ENCODE data around the gene KIF1C. TPM values are rescaled to one million over a fixed set of nuclear protein-coding genes. Genes with fewer than 3 reads are reported as not detected.
A peak's percentile ranks its signal among the peaks of the same experiment; 100 is the strongest.

KIF1C gene
- total RNA-seq, 2 donors from 2014 or later, result 195 to 291 TPM

DNA sequence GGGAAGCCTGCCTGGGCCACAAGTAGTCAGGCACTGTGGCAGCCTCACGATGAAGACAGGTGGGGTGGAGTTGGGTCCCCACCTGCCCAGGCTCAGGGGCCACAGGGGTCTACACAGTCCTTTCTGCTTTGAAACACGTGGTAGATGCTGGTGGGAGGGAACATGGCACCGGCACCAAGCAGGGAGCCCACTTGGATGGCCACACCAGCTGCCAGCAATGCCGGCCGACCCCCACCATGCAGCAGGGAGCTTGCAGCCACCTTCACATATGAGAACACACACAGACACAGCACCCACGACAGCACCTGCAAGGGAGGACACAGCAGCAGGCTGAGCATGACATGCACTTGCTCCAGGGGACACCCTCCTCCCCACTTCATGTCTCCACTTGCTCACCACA, 35.1 kb downstream of the KIF1C start:
- TF ChIP-seq, protein P1, sequence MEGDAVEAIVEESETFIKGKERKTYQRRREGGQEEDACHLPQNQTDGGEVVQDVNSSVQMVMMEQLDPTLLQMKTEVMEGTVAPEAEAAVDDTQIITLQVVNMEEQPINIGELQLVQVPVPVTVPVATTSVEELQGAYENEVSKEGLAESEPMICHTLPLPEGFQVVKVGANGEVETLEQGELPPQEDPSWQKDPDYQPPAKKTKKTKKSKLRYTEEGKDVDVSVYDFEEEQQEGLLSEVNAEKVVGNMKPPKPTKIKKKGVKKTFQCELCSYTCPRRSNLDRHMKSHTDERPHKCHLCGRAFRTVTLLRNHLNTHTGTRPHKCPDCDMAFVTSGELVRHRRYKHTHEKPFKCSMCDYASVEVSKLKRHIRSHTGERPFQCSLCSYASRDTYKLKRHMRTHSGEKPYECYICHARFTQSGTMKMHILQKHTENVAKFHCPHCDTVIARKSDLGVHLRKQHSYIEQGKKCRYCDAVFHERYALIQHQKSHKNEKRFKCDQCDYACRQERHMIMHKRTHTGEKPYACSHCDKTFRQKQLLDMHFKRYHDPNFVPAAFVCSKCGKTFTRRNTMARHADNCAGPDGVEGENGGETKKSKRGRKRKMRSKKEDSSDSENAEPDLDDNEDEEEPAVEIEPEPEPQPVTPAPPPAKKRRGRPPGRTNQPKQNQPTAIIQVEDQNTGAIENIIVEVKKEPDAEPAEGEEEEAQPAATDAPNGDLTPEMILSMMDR (IDR thresholded peaks at IDR 0.05), result no peak
- H3K4me3 ChIP-seq, result no peak overlapping the region

DNA sequence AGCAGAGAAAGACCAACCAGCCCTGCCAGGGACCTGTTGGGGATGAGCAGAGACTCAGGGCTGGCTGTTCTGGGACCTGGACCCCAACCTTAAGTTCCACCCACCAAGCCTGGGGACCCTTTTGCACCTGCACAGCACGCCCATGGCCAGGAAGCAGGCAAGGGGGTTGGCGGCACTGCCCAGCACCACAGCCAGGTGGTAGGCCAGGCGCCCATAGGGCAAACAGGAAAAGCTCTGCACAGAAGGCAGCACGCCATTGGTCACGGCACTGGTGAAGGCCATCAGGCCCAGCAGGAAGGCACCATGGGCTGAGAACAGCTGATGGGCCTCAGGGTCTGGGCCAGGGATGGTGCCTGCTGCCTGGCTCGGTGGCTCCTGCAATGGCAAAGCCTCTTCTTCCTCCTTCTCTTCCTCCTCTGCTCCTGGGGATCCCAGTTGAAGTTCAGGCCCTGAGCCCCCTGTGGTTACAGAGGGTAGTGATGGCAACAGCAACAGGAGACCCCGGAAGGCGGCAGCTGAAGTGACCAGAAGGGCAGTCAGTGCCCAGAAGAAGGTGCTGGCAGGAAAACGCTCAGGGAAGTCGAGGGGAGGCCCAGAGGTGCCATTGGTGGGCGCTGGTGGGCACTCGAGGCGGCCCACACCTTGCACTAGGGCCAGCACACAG, 35.7 kb downstream of the KIF1C start:
- Histone ChIP-seq H3K4me3 (no peak overlapping the region), H3K4me1 (no peaks in the 10 kb centered on the region), H3K27me3 (no peaks in the 10 kb centered on the region), H3K9me3 (no peaks in the 10 kb centered on the region), H3K36me3 (no peaks in the 10 kb centered on the region), H3K27ac (no peak overlapping the region), H3K9ac (ENCODE audit: low read depth in 2 of 2, low read length in 2 of 2) (no peak overlapping the region)
- no peak for DNase-seq
- TF ChIP-seq, protein P1 (IDR thresholded peaks at IDR 0.05), result no peak
- intact Hi-C loops (cut with DNase I), result no loop called here

More for the DNA sequence above, 35.1 kb downstream of the KIF1C start:
- no peaks in the 10 kb centered on the region for H3K36me3 ChIP-seq
- intact Hi-C loops (cut with DNase I), result no loop called here
- no peaks in the 10 kb centered on the region for H3K9me3 ChIP-seq
- no peaks in the 10 kb centered on the region for H3K4me1 ChIP-seq
- no peak overlapping the region for H3K9ac ChIP-seq (ENCODE audit: low read depth in 2 of 2, low read length in 2 of 2)
- H3K27me3 ChIP-seq, result no peaks in the 10 kb centered on the region
- no peak overlapping the region for H3K27ac ChIP-seq
- DNase-seq, result no peak

DNA sequence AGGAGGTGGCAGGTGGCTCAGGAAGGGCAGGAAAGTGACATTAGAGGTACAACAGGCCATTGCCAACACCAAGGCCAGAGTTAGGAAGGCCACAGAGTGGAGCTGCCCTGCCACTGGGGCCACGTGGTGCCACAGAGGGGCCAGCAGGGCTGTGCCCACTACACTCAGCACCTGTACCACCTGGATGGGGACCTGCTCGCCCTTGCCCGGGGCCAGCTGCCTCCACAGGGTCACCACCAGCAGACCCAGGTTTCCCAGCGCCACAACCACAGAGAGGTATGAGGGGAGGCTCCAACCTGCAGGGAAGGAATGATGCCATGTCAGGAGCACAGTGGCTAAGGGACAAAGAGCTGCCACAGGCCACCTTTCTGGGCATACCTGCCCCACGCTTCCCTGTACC, 36.3 kb downstream of the KIF1C start:
- Histone ChIP-seq H3K9me3 (no peaks in the 10 kb centered on the region), H3K27me3 (no peaks in the 10 kb centered on the region), H3K27ac (no peak overlapping the region), H3K4me1 (no peaks in the 10 kb centered on the region), H3K4me3 (no peak overlapping the region), H3K36me3 (no peaks in the 10 kb centered on the region), H3K9ac (ENCODE audit: low read depth in 2 of 2, low read length in 2 of 2) (no peak overlapping the region)
- TF ChIP-seq, protein P1 (IDR thresholded peaks at IDR 0.05), result no peak
- no peak for DNase-seq
- intact Hi-C loops (cut with DNase I), result no loop called here

DNA sequence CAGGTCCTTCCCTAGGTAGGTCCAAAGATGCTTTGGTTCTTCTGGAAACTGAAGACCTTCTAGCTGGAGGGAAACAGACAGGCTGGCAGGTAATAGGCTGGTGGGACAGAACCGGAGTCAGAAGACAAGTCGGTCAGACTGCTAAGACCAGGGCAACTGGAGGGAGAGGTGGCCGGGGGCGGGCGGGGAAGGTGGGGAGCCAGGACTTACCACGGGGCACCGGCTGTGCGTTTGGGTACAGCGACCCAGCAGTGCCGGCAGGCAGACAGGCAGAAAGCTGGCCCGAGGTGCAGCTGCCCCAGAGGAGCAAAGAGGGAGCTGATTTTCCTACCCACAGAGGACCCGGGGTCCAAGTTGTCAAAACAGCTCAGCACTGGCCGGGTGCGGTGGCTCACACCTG, 36.9 kb downstream of the KIF1C start:
- intact Hi-C loops (cut with DNase I), result no loop called here
- no peak for DNase-seq
- H3K27me3 ChIP-seq, result no peaks in the 10 kb centered on the region
- H3K27ac ChIP-seq, result no peak overlapping the region
- H3K36me3 ChIP-seq, result no peaks in the 10 kb centered on the region
- no peaks in the 10 kb centered on the region for H3K9me3 ChIP-seq
- H3K4me1 ChIP-seq, result no peaks in the 10 kb centered on the region
- TF ChIP-seq, protein P1 (IDR thresholded peaks at IDR 0.05), result no peak
- peak overlapping the region in 1 of 2 donors; percentile 12 for H3K9ac ChIP-seq (ENCODE audit: low read depth in 2 of 2, low read length in 2 of 2)
- no peak overlapping the region for H3K4me3 ChIP-seq

DNA sequence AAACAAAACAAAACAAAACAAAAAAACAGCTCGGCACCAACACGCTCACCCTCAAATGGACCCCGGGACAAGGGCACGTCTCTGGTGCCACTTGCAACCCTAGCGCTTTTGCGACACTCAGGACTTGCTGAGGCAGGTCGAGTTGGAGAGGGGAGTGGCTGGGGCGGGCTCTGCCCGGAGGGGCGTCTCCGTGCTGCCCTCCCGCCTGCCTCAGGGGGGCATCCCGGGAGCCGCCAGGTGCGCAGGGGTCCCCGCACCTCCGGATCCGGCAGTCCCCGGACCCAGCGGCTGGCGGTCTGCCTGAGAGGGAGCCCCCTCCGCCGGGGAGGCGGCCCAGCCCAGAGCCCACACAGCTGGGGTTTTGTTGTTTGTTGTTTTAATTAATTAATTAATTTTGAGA, 37.6 kb downstream of the KIF1C start, which contains the start of gene SLC52A1:
Gene SLC52A1 (minus strand): TSS at position 112 of the 400 bp plus-strand sequence. CDS start 820 bp downstream, outside the sequence.
- no peak within 1 kb of the TSS for H3K27ac ChIP-seq
- H3K9ac ChIP-seq (ENCODE audit: low read depth in 2 of 2, low read length in 2 of 2), result peak within 1 kb of the TSS; percentile 34 to 56
- peak within 1 kb of the TSS; percentile 28 for H3K4me3 ChIP-seq
- DNase-seq, result peak; percentile 52
- intact Hi-C loops (cut with DNase I), result no loop called here
- H3K4me1 ChIP-seq, result no peaks in the 10 kb centered on the region
- TF ChIP-seq, protein P1 (IDR thresholded peaks at IDR 0.05), result no peak
- H3K36me3 ChIP-seq, result no peaks in the 10 kb centered on the region
- no peaks in the 10 kb centered on the region for H3K27me3 ChIP-seq
- H3K9me3 ChIP-seq, result no peaks in the 10 kb centered on the region

All from colonic mucosa (tissue), 4 donors.